ENCODE measurements around the gene GSC2.

DNA sequence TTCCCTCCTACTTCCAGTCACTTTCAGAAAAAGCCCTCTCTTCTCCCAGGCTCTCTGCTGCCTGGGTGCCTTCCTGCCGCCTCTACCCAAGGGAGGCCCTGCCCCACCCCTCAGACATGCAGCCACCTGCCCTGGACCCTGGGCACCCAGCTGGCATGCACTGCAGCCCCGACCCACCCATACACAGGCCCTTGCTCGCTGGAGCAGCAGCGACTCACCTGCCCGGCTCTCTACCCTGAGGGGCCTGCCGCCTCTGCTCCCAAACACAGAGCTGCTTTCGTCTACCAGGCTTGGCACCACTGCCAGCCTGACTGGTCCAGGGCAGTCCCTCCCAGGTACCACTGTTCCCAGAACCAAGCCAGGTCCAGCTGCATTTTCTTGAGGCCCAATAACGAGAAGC lies 20.2 kb downstream of the GSC2 start:
- TF ChIP-seq, protein P1, sequence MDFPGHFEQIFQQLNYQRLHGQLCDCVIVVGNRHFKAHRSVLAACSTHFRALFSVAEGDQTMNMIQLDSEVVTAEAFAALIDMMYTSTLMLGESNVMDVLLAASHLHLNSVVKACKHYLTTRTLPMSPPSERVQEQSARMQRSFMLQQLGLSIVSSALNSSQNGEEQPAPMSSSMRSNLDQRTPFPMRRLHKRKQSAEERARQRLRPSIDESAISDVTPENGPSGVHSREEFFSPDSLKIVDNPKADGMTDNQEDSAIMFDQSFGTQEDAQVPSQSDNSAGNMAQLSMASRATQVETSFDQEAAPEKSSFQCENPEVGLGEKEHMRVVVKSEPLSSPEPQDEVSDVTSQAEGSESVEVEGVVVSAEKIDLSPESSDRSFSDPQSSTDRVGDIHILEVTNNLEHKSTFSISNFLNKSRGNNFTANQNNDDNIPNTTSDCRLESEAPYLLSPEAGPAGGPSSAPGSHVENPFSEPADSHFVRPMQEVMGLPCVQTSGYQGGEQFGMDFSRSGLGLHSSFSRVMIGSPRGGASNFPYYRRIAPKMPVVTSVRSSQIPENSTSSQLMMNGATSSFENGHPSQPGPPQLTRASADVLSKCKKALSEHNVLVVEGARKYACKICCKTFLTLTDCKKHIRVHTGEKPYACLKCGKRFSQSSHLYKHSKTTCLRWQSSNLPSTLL (IDR thresholded peaks at IDR 0.05), result no peak
- TF ChIP-seq RB1 (IDR thresholded peaks at IDR 0.05; ENCODE audit: low read depth) (no peak), ZFX (CRISPR knock-in tag; IDR thresholded peaks at IDR 0.05) (no peak), ELF4 (CRISPR knock-in tag; IDR thresholded peaks at IDR 0.05) (no peak), ARNT (IDR thresholded peaks at IDR 0.05) (no peak), STAT5A (IDR thresholded peaks at IDR 0.05; ENCODE audit: borderline replicate concordance, low read length) (no peak), TBP (optimal IDR thresholded peaks at IDR 0.05; ENCODE audit: low read depth, low read length) (no peak), EZH2 (IDR thresholded peaks at IDR 0.05; ENCODE audit: borderline replicate concordance, low read depth, low read length) (no peak), POLR3G (IDR thresholded peaks at IDR 0.05; ENCODE audit: extremely low read depth, insufficient read length, insufficient replicate concordance) (no peak)
- TF ChIP-seq, protein P2, sequence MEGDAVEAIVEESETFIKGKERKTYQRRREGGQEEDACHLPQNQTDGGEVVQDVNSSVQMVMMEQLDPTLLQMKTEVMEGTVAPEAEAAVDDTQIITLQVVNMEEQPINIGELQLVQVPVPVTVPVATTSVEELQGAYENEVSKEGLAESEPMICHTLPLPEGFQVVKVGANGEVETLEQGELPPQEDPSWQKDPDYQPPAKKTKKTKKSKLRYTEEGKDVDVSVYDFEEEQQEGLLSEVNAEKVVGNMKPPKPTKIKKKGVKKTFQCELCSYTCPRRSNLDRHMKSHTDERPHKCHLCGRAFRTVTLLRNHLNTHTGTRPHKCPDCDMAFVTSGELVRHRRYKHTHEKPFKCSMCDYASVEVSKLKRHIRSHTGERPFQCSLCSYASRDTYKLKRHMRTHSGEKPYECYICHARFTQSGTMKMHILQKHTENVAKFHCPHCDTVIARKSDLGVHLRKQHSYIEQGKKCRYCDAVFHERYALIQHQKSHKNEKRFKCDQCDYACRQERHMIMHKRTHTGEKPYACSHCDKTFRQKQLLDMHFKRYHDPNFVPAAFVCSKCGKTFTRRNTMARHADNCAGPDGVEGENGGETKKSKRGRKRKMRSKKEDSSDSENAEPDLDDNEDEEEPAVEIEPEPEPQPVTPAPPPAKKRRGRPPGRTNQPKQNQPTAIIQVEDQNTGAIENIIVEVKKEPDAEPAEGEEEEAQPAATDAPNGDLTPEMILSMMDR (IDR thresholded peaks at IDR 0.05 in 2 of 3, conservative IDR thresholded peaks at IDR 0.05 in 1 of 3; ENCODE audit: insufficient read depth in 2 of 3, low read depth in 1 of 3, low read length in 3 of 3), result no peak

Measured in K562 (cell line).